Testis (tissue), 2 donors: ENCODE measurements around the gene PAX9.

Source experiments
- CTCF ChIP-seq, 3 experiments: fragments of 450-650 bp in 2 of 3; fragments of 200-600 bp in 1 of 3; sonication (generic) in 1 of 3; IDR thresholded peaks; one replicate each; pipeline ENCODE4 v1.5.1; 2016 to 2019; ENCODE audit warnings: antibody characterized with exemption in 3 of 3, mild to moderate bottlenecking in 2 of 3, moderate library complexity in 1 of 3
- POLR2A ChIP-seq: fragments of 450-650 bp; IDR thresholded peaks from one replicate; pipeline ENCODE4 v1.6.1; 2017; ENCODE audit warnings: antibody characterized with exemption, mild to moderate bottlenecking, moderate library complexity

- no peak for TF ChIP-seq CTCF (IDR thresholded peaks at IDR 0.05)
- TF ChIP-seq POLR2A, result no peak
Observed at GRCh38 chr14:36653962-36654793, 7.5 kb upstream of the PAX9 start.
